Ovary (tissue), 9 donors: ENCODE measurements around the gene CEP350. TPM values are rescaled to one million over a fixed set of nuclear protein-coding genes. Genes with fewer than 3 reads are reported as not detected.

ENCODE experiments used
- DNase-seq, 5 donors: peaks; one replicate each; pipeline ENCODE4 v3.0.0-alpha.2; 2019 to 2020
- H3K27ac ChIP-seq, 2 donors: fragments of 200-600 bp; one replicate each; pipeline versions ENCODE4 v1.5.1 to v1.8.0; 2019 to 2022
- H3K27me3 ChIP-seq: fragments of 200-600 bp; one replicate; pipeline ENCODE4 v1.8.0; 2022
- H3K36me3 ChIP-seq: fragments of 200-600 bp; sonication (generic); one replicate; pipeline ENCODE4 v1.5.1; 2019
- H3K4me1 ChIP-seq: one replicate; pipeline ENCODE4 v1.8.1; 2013; ENCODE audit warnings: mild to moderate bottlenecking, moderate library complexity; ENCODE audit not compliant: insufficient read depth
- H3K4me3 ChIP-seq: fragments of 200-600 bp; sonication (generic); one replicate; pipeline ENCODE4 v1.5.1; 2017
- H3K9me3 ChIP-seq, 2 donors: fragments of 200-600 bp in 1 of 2; sonication (generic) in 1 of 2; one replicate each; pipeline versions ENCODE4 v1.5.1 to v1.8.1; 2013 to 2019; ENCODE audit warnings: mild to moderate bottlenecking in 1 of 2, moderate library complexity in 1 of 2
- CTCF ChIP-seq, 3 donors: fragments of 450-650 bp in 2 of 3; fragments of 200-600 bp in 1 of 3; IDR thresholded peaks; one replicate each; pipeline versions ENCODE4 v1.5.1 to v1.8.0; 2016 to 2022; ENCODE audit warnings: antibody characterized with exemption in 3 of 3, mild to moderate bottlenecking in 1 of 3
- EP300 ChIP-seq: sonication (generic); formaldehyde crosslinking; IDR thresholded peaks from one replicate; pipeline ENCODE4 v1.6.1; 2017; ENCODE audit warnings: antibody characterized with exemption
- POLR2A ChIP-seq: fragments of 450-650 bp; IDR thresholded peaks from one replicate; pipeline ENCODE4 v1.6.1; 2017; ENCODE audit warnings: antibody characterized with exemption, mild to moderate bottlenecking, moderate library complexity
- WGBS, 3 donors: extraction: QIAGEN DNeasy Blood & Tissue Kit in 1 of 3; methylation state at CpG; one replicate each; pipeline versions ENCODE4 v1.1.5 to v1.1.7; 2013 to 2017; 5-methylcytosine and 5-hydroxymethylcytosine counted together
- intact Hi-C, 4 donors: fragments of 100-400 bp; cut with DNase I; formaldehyde crosslinking; loops; one replicate each; pipeline versions ENCODE4 v1.11.0 to v1.15.1; 2022 to 2023
- polyA plus RNA-seq, 2 donors: library from polyadenylated mRNA; stranded (reverse); fragments of 200-250 nt in 1 of 2; fragments of 350-450 nt in 1 of 2; fragmentation: Illumina TruSeq in 1 of 2; extraction: RNeasy Lipid Tissue Mini Kit (QIAGEN cat#74804) in 1 of 2; gene quantifications; one replicate each; pipeline ENCODE4 v1.2.3, GENCODE V29; 2013 to 2014
- total RNA-seq, 7 donors: library from RNA; depleted of rRNA in 2 of 7; stranded (reverse); fragments of >200 nt in 2 of 7; fragmentation: NEBNext Ultra II Directional in 3 of 7; extraction: Animal tissue kit (Norgen Biotek cat#: 25700) in 3 of 7; gene quantifications; one replicate each; pipeline versions ENCODE4 v1.1.0 to v1.2.4, GENCODE V29; 2016 to 2023
- donor health status: DM: no; HTN: no; CAD: no; lungs with moderate emphysema.
- donor health status: DM: no; HTN: no; CAD: no.
- donor health status: Bipolar disorder and iron deficiency.
- donor health status: DM: yes; HTN: yes; CAD: no.
- donor health status: DM: no; HTN: no; CAD: no.
- donor health status: DM: yes; HTN: yes; CAD: no.

CEP350 gene
- total and polyA plus RNA-seq, 9 donors, result 7.9 to 69.4 (median 53.1) TPM

GRCh38 chr1:179951383-179952144 lies 3.0 kb upstream of the CEP350 start:
- no peaks in the 10 kb centered on the region for H3K27me3 ChIP-seq
- H3K9me3 ChIP-seq, result no peaks in the 10 kb centered on the region
- intact Hi-C loops, result loop anchor here in 1 of 4 donors (10.0 kb wide), 1 partner anchor 67 kb away; the partner anchor contains the start of gene TOR1AIP1
- H3K36me3 ChIP-seq, result no peaks in the 10 kb centered on the region
- no peak for DNase-seq
- H3K27ac ChIP-seq, result no peak overlapping the region
- no peak overlapping the region for H3K4me3 ChIP-seq
- WGBS, 3 donors, result 89 to 95% (median 92%) methylated on average over 10 of the region's 10 CpGs
- no peak for TF ChIP-seq CTCF (IDR thresholded peaks at IDR 0.05)
- TF ChIP-seq EP300, result no peak
- TF ChIP-seq POLR2A, result no peak
- no peaks in the 10 kb centered on the region for H3K4me1 ChIP-seq

- Histone ChIP-seq H3K36me3 (no peaks in the 10 kb centered on the region), H3K9me3 (no peaks in the 10 kb centered on the region), H3K4me1 (no peaks in the 10 kb centered on the region), H3K27ac (no peak overlapping the region), H3K4me3 (no peak overlapping the region), H3K27me3 (no peaks in the 10 kb centered on the region)
- WGBS, 3 donors, result 84 to 91% (median 86%) methylated on average over 4 of the region's 4 CpGs
- DNase-seq, result no peak
- intact Hi-C loops, result loop anchor here in 1 of 4 donors (10.0 kb wide), 1 partner anchor 67 kb away; the partner anchor contains the start of gene TOR1AIP1
- no peak for TF ChIP-seq CTCF (IDR thresholded peaks at IDR 0.05)
- no peak for TF ChIP-seq POLR2A
- no peak for TF ChIP-seq EP300
Measured at GRCh38 chr1:179952186-179952585, 2.4 kb upstream of the CEP350 start.

GRCh38 chr1:179953974-179954492 lies 577 bp upstream of the CEP350 start:
- Histone ChIP-seq H3K27me3 (no peaks in the 10 kb centered on the region), H3K36me3 (no peaks in the 10 kb centered on the region), H3K4me3 (peak overlapping the region; percentile 97), H3K9me3 (no peaks in the 10 kb centered on the region), H3K27ac (peak overlapping the region; percentile 88 to 92), H3K4me1 (no peaks in the 10 kb centered on the region)
- DNase-seq, result peak in 2 of 5 donors; percentile 25 to 47
- TF ChIP-seq POLR2A (no peak), CTCF (IDR thresholded peaks at IDR 0.05) (peak in 1 of 3 donors; percentile 12)
- 1% methylated on average over 19 of the region's 19 CpGs for WGBS, 3 donors
- intact Hi-C loops, result loop anchor here in 2 of 4 donors (2.0 to 10.0 kb wide), 2 partner anchors 69 to 71 kb away; partner anchors contain the start of gene TOR1AIP1 (in 2 of the 2)

- TF ChIP-seq CTCF (IDR thresholded peaks at IDR 0.05), result no peak
- TF ChIP-seq EP300, result no peak
- no peak for TF ChIP-seq POLR2A
- no peak for DNase-seq
- no peaks in the 10 kb centered on the region for H3K36me3 ChIP-seq
- WGBS, 3 donors, result 0% methylated on average over 10 of the region's 10 CpGs
- H3K9me3 ChIP-seq, result no peaks in the 10 kb centered on the region
- no peaks in the 10 kb centered on the region for H3K27me3 ChIP-seq
- H3K27ac ChIP-seq, result peak overlapping the region; percentile 88 to 92
- peak overlapping the region; percentile 97 for H3K4me3 ChIP-seq
- intact Hi-C loops, result loop anchor here in 2 of 4 donors (2.0 to 10.0 kb wide), 2 partner anchors 70 to 72 kb away; partner anchors contain the start of gene TOR1AIP1 (in 2 of the 2)
- H3K4me1 ChIP-seq, result no peaks in the 10 kb centered on the region
Measured at GRCh38 chr1:179955287-179955680, 674 bp downstream of the CEP350 start.
